GM18519 (cell line): ENCODE data around the gene ACAD8.
"Not testable (repeated sequence)": the region's sequence is repeated elsewhere in the genome, so short reads cannot be mapped to it uniquely, and the experiment has no call there.

Source experiments
- ATAC-seq: cut with Tn5 transposase; IDR thresholded peaks from one replicate; pipeline ENCODE4 v1.9.1; 2021; ENCODE audit warnings: mild to moderate bottlenecking, moderate library complexity; ENCODE audit not compliant: unreplicated experiment, low FRiP score

Gene ACAD8

DNA sequence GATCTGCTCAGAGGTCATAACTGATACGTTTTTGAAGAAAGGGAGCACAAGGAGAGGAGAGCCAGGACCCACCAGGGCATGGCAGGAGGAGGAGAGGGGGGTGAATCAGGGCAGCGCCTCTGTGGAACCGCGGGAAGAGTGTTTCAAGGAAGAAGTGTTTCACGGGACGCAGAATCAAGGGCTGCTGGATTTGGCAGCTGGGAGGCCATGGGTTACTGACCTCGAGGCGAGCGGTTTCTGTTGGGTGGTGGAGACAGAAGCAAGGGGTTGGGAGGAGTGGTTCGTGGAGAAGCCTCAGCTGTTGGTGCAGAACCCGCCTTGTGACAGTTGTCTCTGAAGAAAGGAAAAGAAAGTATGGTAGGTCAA lies 15.8 kb upstream of the ACAD8 start:
- ATAC-seq = no peak

DNA sequence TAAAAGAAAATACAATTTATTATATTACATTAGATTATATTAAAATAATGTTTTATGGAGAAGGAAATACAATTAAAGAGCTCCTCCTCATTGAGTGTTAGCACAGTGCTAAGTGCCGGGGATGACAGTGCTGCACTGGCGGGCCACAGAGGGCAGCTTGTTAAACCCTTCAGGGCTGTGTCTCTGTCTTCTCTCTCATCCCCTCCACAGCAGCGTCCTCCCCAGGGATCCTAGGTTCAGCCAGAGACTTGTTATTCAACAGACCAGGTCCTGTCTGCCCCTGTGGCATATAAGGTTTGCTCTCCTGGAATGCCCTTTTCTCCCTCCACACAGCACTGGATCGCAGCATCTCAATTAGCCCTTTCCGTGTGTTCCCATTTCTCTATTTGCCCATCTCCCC lies 14.4 kb upstream of the ACAD8 start:
- ATAC-seq = no peak

DNA sequence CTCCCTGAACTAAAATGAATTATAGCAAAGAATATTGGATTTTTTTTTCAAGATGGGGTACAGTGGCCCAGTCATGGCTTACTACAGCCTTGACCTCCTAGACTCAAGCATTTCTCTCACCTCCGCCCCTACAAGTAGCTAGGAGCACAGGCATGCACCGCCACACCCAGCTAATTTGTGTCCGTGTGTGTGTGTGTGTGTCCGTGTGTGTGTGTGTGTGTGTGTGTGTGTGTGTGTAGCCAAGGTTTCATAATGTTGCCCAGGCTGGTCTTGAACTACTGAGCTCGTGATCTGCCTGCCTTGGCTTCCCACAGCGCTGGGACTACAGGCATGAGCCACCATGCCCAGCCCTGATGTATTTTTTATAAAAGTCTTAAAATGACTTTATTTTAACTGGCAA lies 12.8 kb upstream of the ACAD8 start:
- no peak for ATAC-seq

DNA sequence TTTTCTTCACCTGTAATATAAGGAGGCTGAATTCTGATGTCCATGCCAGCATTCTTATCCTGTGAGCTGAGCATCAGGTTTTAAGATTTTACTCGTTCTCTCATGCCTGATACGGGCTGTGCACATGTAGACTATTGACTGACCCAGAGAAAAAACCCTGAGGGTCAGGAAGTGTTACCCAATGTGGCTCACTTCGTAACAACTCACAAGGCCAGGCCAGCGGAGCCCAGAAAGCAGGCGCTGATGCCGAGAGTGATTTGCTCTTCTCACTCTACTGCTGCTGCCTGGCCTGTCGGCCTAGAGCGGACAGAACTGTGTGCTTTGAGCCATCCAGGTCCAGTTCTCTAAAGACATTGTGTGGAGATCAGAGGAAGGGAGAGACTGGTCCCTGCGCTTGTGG lies 11.0 kb upstream of the ACAD8 start:
- ATAC-seq = no peak

DNA sequence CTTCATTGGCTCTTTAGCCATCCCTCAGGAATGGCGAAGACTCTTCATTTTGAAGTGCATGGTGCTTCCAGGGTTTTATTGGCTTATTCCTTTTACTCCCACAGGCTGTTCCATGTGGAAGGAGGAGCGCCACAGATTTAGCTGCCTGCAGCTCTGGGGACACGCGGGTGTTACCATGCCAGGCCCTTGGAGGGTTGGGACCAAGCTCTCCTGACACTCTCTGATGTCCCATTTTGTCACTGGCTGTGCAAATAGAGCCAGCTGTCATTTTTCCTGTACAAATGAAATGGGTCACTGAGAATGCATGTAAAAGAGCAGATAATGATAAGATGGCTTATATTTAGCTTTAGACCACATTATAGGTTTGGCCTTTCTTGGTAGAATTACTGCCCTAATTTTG lies 9.5 kb upstream of the ACAD8 start:
- ATAC-seq = no peak

DNA sequence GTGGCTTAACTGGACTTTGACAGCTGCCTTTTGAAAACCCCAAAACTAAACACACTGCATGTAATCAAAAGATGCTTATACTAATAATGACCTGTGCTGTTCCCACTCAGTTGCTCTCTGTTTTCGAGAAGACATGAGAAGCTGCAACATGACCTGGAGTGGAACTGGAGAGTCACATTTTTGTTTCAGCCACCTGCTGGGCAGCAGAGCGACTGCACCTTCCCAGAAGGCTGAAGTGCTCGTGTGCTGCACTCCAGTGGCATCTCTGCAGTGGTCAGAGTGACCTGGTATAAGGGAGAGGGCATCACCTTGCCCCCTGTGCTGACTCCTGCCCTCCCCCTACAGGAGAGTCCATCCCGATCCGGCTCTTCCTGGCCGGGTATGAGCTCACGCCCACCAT lies 8.8 kb upstream of the ACAD8 start:
- peak; percentile 75 for ATAC-seq

DNA sequence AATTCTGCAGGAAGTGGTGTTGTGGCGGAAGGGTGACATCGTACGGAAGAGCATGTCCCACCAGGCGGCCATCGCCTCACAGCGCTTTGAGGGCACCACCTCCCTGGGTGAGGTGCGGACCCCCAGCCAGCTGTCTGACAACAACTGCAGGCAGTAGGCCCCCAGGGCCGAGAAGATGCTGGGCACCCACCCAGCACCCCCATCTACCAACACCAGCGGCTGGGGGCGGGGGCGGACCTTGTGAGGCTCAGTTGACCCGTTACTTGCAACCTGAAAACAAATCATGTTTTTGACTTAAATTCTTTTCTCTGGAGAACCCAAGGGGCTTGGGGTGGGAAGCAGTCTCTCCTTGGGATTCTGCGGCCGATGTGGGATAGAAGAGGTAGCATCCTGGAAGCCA lies 7.9 kb upstream of the ACAD8 start:
- no peak for ATAC-seq

DNA sequence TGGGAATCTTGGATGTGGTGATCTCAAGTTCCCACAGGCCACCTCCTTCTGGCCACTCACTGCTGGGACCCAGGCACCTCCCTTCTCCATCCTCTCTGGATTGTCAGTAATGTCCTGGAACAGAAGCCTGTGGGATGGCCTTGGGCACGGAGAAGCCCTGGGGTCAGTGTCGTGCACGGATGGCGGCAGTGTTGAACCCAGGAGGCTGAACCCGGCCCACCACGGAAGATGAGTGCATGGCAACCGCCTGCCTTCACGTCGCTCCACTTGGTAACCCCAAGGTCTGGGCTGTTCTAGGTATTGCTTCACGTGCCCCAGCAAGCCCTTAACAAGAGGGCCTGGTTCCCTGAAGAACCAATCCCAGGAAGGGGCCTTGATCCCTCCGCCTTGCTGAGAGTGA lies 7.3 kb upstream of the ACAD8 start:
- ATAC-seq = no peak

DNA sequence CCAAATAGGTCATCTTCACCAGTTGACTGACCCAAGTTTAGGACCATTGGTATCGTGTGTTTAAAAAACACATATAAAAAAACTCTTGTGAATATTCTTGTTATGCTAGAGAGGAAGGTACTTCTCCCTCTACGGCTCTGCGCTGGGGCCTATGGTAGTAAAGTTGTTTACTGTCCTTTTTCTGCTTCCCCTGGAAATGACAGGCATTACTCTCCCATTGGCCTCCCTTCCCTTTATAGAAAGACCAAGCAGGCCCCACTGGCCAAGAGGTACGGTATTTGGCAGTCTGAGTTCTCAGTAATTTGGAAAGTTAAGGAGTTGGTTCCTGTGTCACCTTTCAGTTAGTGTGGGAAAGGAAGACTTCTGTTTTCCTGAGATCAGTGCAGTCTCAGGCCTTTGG lies 6.7 kb upstream of the ACAD8 start:
- no peak for ATAC-seq

DNA sequence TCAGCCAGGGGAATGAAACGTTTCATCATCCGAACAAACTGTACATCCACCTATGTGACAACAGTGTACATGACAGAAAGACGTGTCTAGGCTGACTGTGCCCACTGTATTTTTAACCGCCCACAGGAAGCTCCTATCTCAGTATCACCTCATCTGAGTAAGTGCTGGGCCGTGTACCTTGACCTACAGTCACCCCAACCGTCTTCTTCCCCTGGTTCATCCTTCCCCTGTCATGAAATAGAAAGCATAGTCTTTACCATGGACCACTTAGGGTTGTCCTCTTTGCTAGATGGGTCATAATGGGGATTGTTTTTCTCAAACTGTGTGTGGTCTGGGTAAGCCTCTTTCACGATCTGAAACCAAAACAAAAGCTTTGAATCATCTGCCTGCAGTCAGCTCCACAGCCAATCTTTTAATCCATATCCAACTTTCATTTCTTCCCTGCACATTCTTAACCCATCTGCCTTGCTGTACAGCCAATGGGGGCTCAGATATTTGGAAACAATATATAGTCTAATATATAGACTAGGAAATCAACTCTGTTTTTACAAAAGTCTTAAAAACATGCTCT lies 4.4 kb upstream of the ACAD8 start:
- ATAC-seq = no peak

DNA sequence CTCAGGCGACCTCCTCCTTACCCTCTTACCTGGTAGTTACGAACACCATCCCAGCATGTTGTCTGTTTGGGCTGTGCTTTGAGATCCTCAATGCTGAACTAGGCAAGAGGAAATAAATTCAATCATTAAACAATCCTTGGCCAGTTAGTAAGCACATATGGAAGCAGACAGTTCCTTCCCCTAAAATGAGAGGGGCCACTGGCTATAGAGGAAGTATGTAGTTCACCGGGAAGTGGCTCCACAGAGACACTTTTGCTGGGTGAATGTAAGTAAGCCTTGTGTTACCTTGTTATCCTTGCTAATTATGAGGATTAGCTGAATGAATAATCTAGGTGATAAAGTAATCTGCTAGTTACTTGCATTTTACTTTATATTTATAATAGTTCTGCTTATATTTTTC lies 3.1 kb upstream of the ACAD8 start:
- no peak for ATAC-seq

DNA sequence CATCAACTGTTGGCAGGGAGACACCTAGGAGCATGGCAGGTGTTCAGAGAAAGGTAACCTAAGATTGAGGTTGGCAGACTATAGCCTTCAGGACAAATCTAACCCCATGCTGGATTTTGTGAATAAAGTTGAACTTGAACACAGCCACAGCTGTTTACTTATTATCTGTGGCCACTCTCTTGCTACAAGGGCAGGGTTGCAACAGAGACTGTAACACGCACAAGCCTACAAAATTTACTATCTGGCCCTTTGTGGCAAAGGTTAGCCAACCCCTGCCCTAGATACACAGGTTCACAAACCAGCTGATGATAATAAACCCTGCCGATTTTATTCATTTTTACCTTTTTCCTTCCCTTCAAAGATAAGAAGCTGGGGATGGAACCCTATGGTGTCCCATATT lies 2.7 kb upstream of the ACAD8 start:
- no peak for ATAC-seq

DNA sequence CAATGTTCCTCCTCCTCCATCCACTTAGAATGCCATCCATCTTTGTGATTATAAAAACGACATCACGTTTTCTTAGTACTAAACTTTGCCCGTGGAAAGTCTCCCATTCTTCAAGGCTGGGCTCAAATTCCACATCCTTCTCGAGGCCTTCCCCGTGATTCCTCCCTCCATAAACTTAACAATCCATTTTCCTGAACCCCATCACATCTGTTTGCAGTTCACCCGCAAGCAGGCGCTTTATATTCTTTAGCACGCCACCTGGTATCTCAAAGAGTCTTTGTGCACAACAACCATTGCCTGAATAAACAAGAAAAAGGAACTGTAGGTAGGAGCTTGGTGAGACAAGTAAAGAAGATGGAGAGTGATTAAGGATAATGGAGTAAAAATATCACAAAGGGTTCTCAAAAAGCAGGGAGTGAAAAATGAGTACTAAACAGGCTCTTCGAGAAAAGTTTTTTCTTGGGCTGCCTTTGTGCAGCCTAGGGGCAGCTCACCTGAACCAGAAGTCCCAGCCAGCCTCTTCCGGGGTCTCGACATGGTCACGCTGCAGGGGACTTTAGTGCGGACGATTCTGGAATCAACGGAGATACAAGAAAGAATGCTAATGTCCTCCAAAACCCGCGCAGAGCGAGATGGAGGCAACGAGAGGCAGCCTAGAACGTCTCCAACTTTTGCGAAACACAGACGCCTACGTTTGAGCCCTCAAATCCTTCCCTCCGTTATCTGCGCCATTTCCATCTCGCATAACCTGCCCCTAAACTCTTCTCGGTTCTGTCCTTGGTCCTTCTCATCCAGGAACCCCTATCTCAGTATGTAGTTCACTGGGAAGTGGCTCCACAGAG lies 801 bp upstream of the ACAD8 start:
- ATAC-seq = no peak

DNA sequence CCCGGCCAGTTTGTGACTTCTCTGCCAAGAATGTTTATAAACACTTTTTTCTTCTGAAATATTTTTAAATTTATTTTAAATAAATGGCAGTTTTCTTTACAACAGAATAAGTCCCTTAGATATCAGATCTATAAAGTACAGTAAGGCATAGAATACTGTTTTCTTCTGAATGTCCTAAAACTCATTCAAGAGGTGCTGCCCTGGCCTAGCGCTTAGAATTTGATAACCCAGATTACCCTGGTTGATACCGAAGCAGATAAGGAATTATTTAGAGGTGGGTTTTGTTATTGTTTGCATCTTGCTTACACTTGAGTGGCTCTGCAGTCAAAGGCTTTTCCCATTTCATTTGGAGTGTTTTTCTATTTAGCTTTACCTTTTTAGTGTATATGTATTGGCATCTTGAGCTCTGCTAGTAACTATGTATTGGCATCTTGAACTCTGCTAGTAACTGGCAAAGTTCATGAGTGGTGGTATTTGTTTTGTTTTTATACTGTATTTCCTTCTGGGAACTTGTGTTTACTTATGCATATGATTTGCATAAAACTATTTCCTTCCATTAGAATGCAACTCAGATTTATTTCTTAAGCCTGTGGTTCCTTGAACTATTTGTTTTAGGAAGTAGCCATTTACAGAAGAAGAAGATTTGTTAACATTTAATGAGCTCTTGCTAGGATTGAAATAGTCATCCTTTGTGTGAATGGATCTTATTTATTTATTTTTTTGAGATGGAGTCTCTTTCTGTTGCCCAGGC lies 1.2 kb downstream of the ACAD8 start:
- ATAC-seq = no peak

DNA sequence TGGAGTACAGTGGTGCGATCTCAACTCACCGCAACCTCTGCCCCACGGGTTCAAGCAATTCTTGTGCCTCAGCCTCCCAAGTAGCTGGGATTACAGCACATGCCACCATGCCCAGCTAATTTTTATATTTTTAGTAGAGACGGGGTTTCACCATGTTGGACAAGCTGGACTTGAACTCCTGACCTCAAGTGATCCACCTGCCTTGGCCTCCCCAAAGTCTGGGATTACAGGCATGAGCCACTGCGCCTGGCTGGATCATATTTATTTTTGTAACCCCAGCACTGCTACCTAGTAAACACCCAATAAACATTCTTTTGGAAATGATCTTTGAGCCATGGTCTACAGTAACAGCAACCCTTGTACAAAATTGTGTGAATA lies 1.8 kb downstream of the ACAD8 start:
- not testable (repeated sequence) for ATAC-seq

DNA sequence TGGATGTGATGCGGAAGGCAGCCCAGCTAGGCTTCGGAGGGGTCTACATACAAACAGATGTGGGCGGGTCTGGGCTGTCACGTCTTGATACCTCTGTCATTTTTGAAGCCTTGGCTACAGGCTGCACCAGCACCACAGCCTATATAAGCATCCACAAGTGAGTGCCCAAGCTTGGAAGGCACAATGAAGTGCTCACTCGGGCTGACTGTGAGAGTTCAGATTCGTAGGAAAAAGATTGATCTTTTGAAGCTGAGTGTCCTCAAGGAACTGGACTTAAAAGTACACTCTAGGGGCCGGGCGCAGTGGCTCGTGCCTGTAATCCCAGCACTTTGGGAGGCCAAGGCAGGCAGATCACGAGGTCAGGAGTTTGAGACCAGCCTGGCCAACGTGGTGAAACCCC lies 3.7 kb downstream of the ACAD8 start:
- ATAC-seq = no peak

DNA sequence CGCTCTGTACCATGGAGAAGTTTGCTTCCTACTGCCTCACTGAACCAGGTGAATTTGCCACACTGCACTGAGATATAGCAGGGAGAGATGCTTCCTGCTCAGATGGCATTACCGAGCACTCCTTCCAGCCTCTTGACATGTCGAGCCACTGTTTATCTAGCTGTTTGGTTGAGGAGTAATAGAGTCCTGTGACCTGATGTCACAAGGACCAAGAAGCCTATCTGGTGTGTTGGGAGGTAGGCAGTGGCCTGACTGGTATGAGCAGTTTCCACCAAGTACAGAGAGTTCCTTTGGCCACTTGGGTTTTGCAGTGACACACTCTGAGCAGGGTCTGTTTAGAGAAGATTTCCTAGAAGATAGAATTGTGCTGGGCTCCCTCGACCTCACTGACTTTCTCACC lies 5.2 kb downstream of the ACAD8 start:
- no peak for ATAC-seq

DNA sequence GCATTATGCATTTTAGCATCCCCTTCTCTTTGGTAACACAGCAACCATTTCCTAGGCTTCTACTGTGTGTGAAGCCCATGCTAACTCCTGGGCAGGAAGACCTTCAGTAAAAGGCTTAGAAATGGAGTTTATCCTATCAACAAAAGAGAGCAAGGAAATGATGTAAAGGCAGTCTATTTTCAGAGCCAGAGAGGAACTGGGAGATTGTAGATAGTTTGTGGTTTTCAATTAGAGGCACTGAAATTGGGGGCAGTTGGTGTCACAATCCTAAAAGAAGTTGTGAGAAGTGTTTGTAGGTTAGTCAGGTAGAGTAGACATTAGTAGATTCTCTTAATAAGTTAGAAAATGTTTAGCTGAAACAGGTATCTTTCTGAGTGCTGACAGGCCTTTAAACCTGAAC lies 7.1 kb downstream of the ACAD8 start:
- ATAC-seq = no peak

DNA sequence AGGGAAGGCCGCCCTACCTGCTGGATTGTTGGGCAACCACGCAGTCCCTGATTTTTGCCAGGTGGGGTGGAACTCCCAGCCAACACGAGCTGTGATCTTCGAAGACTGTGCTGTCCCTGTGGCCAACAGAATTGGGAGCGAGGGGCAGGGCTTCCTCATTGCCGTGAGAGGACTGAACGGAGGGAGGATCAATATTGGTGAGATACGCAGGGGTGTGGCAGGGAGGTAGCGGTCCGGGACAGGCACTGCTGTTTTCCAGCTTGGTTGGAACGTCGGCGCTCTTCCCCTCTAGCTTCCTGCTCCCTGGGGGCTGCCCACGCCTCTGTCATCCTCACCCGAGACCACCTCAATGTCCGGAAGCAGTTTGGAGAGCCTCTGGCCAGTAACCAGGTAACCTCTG lies 7.6 kb downstream of the ACAD8 start:
- no peak for ATAC-seq

DNA sequence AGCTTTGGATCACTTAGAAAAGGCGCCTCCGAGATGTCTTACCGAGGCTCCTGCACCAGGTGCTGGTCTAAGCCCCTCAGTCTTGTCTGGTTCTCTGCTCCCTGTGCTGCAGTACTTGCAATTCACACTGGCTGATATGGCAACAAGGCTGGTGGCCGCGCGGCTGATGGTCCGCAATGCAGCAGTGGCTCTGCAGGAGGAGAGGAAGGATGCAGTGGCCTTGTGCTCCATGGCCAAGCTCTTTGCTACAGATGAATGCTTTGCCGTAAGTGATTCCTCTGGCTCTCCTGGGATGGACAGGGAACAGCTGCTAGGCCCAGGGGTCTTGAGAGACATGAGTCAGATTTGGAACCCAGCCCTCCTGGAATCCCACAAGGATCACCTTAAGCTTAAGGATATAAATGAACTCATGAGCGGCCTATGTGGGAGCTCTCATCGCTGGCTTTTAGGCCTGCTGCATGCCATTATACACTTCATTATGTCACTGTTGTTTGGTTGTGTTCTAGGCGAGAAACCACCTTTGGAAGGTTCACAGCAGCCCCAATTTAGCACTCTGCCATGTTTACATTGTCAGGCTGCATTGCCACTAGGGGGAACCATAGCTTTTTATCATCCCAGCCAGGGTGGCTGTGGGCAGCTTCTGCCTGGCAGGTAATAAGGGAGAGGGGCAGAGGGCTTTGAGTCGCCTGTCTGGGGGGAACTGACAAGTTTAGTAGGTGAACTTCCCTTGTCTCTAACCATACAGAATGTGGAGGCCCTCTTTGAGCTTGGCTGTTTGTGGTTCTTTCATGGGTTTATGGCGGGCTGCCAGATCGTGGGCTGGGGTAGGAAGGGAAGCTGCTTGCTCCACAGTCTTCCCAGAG lies 8.5 kb downstream of the ACAD8 start:
- ATAC-seq = no peak
